HEK293 (cell line): ENCODE data around the gene B4GALNT4.

Experiments used
- CTCF ChIA-PET: fragments of 350-600 bp; formaldehyde crosslinking; extraction: SDS; loops from one replicate; lab custom pipeline; 2021; ENCODE audit warnings: antibody characterized with exemption; lab: Yijun Ruan, JAX
- POLR2A ChIA-PET: fragments of 300-600 bp; formaldehyde crosslinking; extraction: SDS; loops from one replicate; lab custom pipeline; 2020; ENCODE audit warnings: antibody characterized with exemption, inconsistent platforms; lab: Yijun Ruan, JAX
- H3K27ac ChIP-seq: fragments of 200-500 bp; sonication (Bioruptor generic); 2 replicates; pipeline ENCODE4 v1.5.1; 2014; ENCODE audit warnings: low read depth, low read length, control low read depth, inconsistent platforms; ENCODE audit errors: extremely low read depth
- H3K36me3 ChIP-seq, 2 experiments: fragments of 200-500 bp in 1 of 2; sonication (Bioruptor generic) in 1 of 2; 1 replicate in 1 of 2; 2 replicates in 1 of 2; pipeline ENCODE4 v1.5.1; 2014 to 2017; ENCODE audit warnings: inconsistent platforms in 2 of 2, low read length in 2 of 2; ENCODE audit not compliant: control insufficient read depth in 2 of 2, insufficient read depth in 1 of 2
- H3K4me1 ChIP-seq: fragments of 200-500 bp; sonication (Bioruptor generic); 2 replicates; pipeline ENCODE4 v1.5.1; 2014; ENCODE audit warnings: mild to moderate bottlenecking, low read length, inconsistent platforms; ENCODE audit not compliant: control insufficient read depth, insufficient read depth
- H3K4me3 ChIP-seq: 2 replicates; pipeline ENCODE4 v1.5.1; 2011; ENCODE audit warnings: low read depth, mild to moderate bottlenecking, control low read depth, low read length, moderate library complexity
- H3K9me3 ChIP-seq: fragments of 200-500 bp; sonication (Bioruptor generic); 2 replicates; pipeline ENCODE4 v1.5.1; 2014; ENCODE audit warnings: low read depth, low read length, inconsistent platforms; ENCODE audit not compliant: control insufficient read depth, insufficient read depth
- KLF16 ChIP-seq: fragments of 450-650 bp; formaldehyde crosslinking; IDR thresholded peaks from 2 replicates; pipeline ENCODE4 v1.5.1; 2017; ENCODE audit warnings: missing biosample characterization, missing genetic modification characterization
- OSR2 ChIP-seq: fragments of 450-650 bp; formaldehyde crosslinking; IDR thresholded peaks from 2 replicates; pipeline ENCODE4 v1.5.1; 2016; ENCODE audit warnings: missing biosample characterization, missing genetic modification characterization
- SCRT1 ChIP-seq: fragments of 450-650 bp; formaldehyde crosslinking; IDR thresholded peaks from 2 replicates; pipeline ENCODE4 v1.5.1; 2016; ENCODE audit warnings: missing biosample characterization, missing genetic modification characterization, borderline replicate concordance
- ZBTB7A ChIP-seq: fragments of 450-650 bp; formaldehyde crosslinking; IDR thresholded peaks from 2 replicates; pipeline ENCODE4 v1.5.1; 2016; ENCODE audit warnings: low read depth, missing biosample characterization, missing genetic modification characterization
- ZFHX2 ChIP-seq: fragments of 450-650 bp; formaldehyde crosslinking; conservative IDR thresholded peaks from 2 replicates; pipeline ENCODE4 v1.5.1; 2016; ENCODE audit warnings: missing biosample characterization, missing genetic modification characterization
- ZNF146 ChIP-seq: fragments of 450-650 bp; formaldehyde crosslinking; IDR thresholded peaks from 2 replicates; pipeline ENCODE4 v1.5.1; 2016; ENCODE audit warnings: missing biosample characterization, missing genetic modification characterization
- ZNF19 ChIP-seq: fragments of 450-650 bp; formaldehyde crosslinking; IDR thresholded peaks from 2 replicates; pipeline ENCODE4; 2016; ENCODE audit warnings: missing biosample characterization, missing genetic modification characterization, low read depth
- ZNF221 ChIP-seq: fragments of 450-650 bp; formaldehyde crosslinking; IDR thresholded peaks from 2 replicates; pipeline ENCODE4 v1.5.1; 2017; ENCODE audit warnings: missing biosample characterization, missing genetic modification characterization, borderline replicate concordance
- ZNF223 ChIP-seq: fragments of 450-650 bp; formaldehyde crosslinking; IDR thresholded peaks from 2 replicates; pipeline ENCODE4 v1.5.1; 2016; ENCODE audit warnings: missing biosample characterization, missing genetic modification characterization
- ZNF23 ChIP-seq: fragments of 450-650 bp; formaldehyde crosslinking; IDR thresholded peaks from 2 replicates; pipeline ENCODE4 v1.5.1; 2016; ENCODE audit warnings: missing biosample characterization, missing genetic modification characterization, borderline replicate concordance
- ZNF266 ChIP-seq: fragments of 450-650 bp; formaldehyde crosslinking; IDR thresholded peaks from 2 replicates; pipeline ENCODE4 v1.5.1; 2016; ENCODE audit warnings: missing biosample characterization, missing genetic modification characterization, low read depth
- ZNF302 ChIP-seq: fragments of 450-650 bp; formaldehyde crosslinking; IDR thresholded peaks from 2 replicates; pipeline ENCODE4 v1.5.1; 2016; ENCODE audit warnings: missing biosample characterization, missing genetic modification characterization, low read depth
- ZNF366 ChIP-seq: fragments of 450-650 bp; formaldehyde crosslinking; conservative IDR thresholded peaks from 2 replicates; pipeline ENCODE4 v1.5.1; 2016; ENCODE audit warnings: missing biosample characterization, missing genetic modification characterization
- ZNF37A ChIP-seq: fragments of 450-650 bp; IDR thresholded peaks from 2 replicates; pipeline ENCODE4 v1.5.1; 2018; ENCODE audit warnings: missing biosample characterization, missing genetic modification characterization
- ZNF473 ChIP-seq: fragments of 450-650 bp; formaldehyde crosslinking; IDR thresholded peaks from 2 replicates; pipeline ENCODE4 v1.5.1; 2017; ENCODE audit warnings: missing biosample characterization, missing genetic modification characterization
- ZNF701 ChIP-seq: fragments of 450-650 bp; formaldehyde crosslinking; IDR thresholded peaks from 2 replicates; pipeline ENCODE4 v1.5.1; 2016; ENCODE audit warnings: missing biosample characterization, missing genetic modification characterization
- ZNF707 ChIP-seq: fragments of 450-650 bp; formaldehyde crosslinking; IDR thresholded peaks from 2 replicates; pipeline ENCODE4 v1.5.1; 2016; ENCODE audit warnings: missing biosample characterization, missing genetic modification characterization
- ZNF747 ChIP-seq: fragments of 450-650 bp; formaldehyde crosslinking; IDR thresholded peaks from 2 replicates; pipeline ENCODE4 v1.5.1; 2016; ENCODE audit warnings: missing biosample characterization, missing genetic modification characterization
- ZNF791 ChIP-seq: fragments of 450-650 bp; formaldehyde crosslinking; IDR thresholded peaks from 2 replicates; pipeline ENCODE4 v1.5.1; 2016; ENCODE audit warnings: missing biosample characterization, missing genetic modification characterization
- ZSCAN16 ChIP-seq: fragments of 450-650 bp; formaldehyde crosslinking; IDR thresholded peaks from 2 replicates; pipeline ENCODE4 v1.5.1; 2016; ENCODE audit warnings: missing biosample characterization, missing genetic modification characterization
- TF ChIP-seq, protein P1 (sequence below): fragments of 450-650 bp; IDR thresholded peaks from 2 replicates; pipeline ENCODE4 v1.5.1; 2018; ENCODE audit warnings: missing biosample characterization, mild to moderate bottlenecking, missing genetic modification characterization
- TF ChIP-seq, protein P2 (sequence below): fragments of 450-650 bp; formaldehyde crosslinking; IDR thresholded peaks from 2 replicates; pipeline ENCODE4 v1.5.1; 2017; ENCODE audit warnings: missing biosample characterization, missing genetic modification characterization
- TF ChIP-seq, protein P3 (sequence below): fragments of 450-650 bp; formaldehyde crosslinking; IDR thresholded peaks from 2 replicates; pipeline ENCODE4 v1.5.1; 2016; ENCODE audit warnings: missing biosample characterization, missing genetic modification characterization
- TF ChIP-seq, protein P4 (sequence below): fragments of 450-650 bp; formaldehyde crosslinking; IDR thresholded peaks from 2 replicates; pipeline ENCODE4 v1.5.1; 2017; ENCODE audit warnings: missing biosample characterization, missing genetic modification characterization
- TF ChIP-seq, protein P5 (sequence below): fragments of 450-650 bp; formaldehyde crosslinking; conservative IDR thresholded peaks from 2 replicates; pipeline ENCODE4 v1.5.1; 2016; ENCODE audit warnings: low read depth, missing biosample characterization, missing genetic modification characterization

B4GALNT4 gene

DNA sequence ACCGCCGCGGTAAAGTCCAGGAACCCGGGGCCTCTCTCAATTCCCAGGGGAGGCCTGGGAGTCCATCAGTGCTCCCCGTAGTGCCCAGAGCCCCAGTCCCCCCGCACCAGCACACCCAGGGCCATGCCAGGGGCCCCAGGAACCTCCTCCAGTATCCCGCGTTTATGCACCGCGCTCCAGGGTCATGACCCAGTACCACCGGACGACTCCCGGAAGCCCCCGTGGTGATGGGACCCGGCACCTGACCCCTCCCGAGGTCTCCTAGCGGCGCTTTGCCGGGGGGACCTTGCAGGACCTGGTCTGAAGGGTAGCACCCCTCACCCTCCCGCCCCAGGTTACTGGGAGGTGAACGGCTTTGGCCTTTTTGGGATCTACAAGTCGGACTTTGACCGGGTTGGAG, 11.2 kb downstream of the B4GALNT4 start:
- POLR2A ChIA-PET: no interaction called here
- peaks cover 0 to 51% of the 10 kb centered on the region in 2 experiments; a peak in 1 of 3 replicates for H3K36me3 ChIP-seq
- no peak overlapping the region for H3K4me3 ChIP-seq
- no peak for TF ChIP-seq ZNF473 (tag by site-specific recombination)
- TF ChIP-seq ZNF791 (tag by site-specific recombination): no peak
- TF ChIP-seq ZNF23 (tag by site-specific recombination): no peak
- TF ChIP-seq, protein P1, sequence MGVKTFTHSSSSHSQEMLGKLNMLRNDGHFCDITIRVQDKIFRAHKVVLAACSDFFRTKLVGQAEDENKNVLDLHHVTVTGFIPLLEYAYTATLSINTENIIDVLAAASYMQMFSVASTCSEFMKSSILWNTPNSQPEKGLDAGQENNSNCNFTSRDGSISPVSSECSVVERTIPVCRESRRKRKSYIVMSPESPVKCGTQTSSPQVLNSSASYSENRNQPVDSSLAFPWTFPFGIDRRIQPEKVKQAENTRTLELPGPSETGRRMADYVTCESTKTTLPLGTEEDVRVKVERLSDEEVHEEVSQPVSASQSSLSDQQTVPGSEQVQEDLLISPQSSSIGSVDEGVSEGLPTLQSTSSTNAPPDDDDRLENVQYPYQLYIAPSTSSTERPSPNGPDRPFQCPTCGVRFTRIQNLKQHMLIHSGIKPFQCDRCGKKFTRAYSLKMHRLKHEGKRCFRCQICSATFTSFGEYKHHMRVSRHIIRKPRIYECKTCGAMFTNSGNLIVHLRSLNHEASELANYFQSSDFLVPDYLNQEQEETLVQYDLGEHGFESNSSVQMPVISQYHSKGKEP (tag by site-specific recombination): no peak
- TF ChIP-seq KLF16 (tag by site-specific recombination): no peak
- TF ChIP-seq ZNF223: no peak
- TF ChIP-seq, protein P2, sequence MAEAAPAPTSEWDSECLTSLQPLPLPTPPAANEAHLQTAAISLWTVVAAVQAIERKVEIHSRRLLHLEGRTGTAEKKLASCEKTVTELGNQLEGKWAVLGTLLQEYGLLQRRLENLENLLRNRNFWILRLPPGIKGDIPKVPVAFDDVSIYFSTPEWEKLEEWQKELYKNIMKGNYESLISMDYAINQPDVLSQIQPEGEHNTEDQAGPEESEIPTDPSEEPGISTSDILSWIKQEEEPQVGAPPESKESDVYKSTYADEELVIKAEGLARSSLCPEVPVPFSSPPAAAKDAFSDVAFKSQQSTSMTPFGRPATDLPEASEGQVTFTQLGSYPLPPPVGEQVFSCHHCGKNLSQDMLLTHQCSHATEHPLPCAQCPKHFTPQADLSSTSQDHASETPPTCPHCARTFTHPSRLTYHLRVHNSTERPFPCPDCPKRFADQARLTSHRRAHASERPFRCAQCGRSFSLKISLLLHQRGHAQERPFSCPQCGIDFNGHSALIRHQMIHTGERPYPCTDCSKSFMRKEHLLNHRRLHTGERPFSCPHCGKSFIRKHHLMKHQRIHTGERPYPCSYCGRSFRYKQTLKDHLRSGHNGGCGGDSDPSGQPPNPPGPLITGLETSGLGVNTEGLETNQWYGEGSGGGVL (tag by site-specific recombination): no peak
- TF ChIP-seq ZNF266 (tag by site-specific recombination): no peak
- no peak for TF ChIP-seq ZNF19 (tag by site-specific recombination)
- TF ChIP-seq ZNF302: no peak
- TF ChIP-seq, protein P3, sequence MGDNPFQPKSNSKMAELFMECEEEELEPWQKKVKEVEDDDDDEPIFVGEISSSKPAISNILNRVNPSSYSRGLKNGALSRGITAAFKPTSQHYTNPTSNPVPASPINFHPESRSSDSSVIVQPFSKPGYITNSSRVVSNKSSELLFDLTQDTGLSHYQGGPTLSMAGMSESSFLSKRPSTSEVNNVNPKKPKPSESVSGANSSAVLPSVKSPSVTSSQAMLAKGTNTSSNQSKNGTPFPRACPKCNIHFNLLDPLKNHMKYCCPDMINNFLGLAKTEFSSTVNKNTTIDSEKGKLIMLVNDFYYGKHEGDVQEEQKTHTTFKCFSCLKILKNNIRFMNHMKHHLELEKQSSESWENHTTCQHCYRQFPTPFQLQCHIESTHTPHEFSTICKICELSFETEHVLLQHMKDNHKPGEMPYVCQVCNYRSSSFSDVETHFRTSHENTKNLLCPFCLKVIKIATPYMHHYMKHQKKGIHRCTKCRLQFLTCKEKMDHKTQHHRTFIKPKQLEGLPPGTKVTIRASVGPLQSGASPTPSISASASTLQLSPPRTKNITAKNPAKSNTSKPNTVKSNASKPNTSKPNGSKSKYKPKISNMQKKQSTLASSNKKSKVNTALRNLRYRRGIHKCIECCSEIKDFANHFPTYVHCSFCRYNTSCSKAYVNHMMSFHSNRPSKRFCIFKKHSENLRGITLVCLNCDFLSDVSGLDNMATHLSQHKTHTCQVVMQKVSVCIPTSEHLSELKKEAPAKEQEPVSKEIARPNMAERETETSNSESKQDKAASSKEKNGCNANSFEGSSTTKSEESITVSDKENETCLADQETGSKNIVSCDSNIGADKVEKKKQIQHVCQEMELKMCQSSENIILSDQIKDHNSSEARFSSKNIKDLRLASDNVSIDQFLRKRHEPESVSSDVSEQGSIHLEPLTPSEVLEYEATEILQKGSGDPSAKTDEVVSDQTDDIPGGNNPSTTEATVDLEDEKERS (tag by site-specific recombination): no peak
- TF ChIP-seq ZNF146 (tag by site-specific recombination): no peak
- no peak for TF ChIP-seq ZNF366 (tag by site-specific recombination)
- TF ChIP-seq SCRT1 (tag by site-specific recombination): no peak
- TF ChIP-seq ZNF707: no peak
- no peak overlapping the region for H3K27ac ChIP-seq
- CTCF ChIA-PET: no interaction called here
- no peaks in the 10 kb centered on the region for H3K4me1 ChIP-seq
- H3K9me3 ChIP-seq: no peaks in the 10 kb centered on the region

DNA sequence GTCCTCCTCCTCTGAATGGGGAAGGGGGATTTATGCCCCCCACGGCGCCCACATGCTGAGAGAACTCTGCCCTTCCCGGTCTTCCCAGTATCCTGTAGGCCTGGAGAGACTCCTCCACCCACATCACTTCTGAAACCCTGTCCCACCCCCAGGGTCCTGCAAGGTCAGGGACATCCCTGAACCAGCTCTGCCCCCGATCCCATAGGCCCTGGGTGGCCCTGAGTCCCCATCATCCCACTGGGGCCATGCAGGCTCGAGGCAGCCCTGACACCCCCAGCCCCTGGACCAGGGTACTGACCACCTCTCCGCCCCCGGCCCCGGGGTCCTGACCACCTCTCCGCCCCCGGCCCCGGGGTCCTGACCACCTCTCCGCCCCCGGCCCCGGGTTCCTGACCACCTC, 11.7 kb downstream of the B4GALNT4 start:
- POLR2A ChIA-PET: no interaction called here
- H3K4me1 ChIP-seq: no peaks in the 10 kb centered on the region
- no peak overlapping the region for H3K4me3 ChIP-seq
- H3K36me3 ChIP-seq: peaks cover 0 to 48% of the 10 kb centered on the region in 2 experiments; a peak in 1 of 3 replicates
- CTCF ChIA-PET: no interaction called here
- no peak overlapping the region for H3K27ac ChIP-seq
- no peaks in the 10 kb centered on the region for H3K9me3 ChIP-seq
- TF ChIP-seq ZNF701 (tag by site-specific recombination) (no peak), OSR2 (tag by site-specific recombination) (no peak), ZNF266 (tag by site-specific recombination) (no peak), ZBTB7A (tag by site-specific recombination) (no peak), ZNF747 (tag by site-specific recombination) (no peak), ZNF221 (tag by site-specific recombination) (no peak), ZNF37A (tag by site-specific recombination) (no peak), ZFHX2 (tag by site-specific recombination) (no peak), ZSCAN16 (tag by site-specific recombination) (no peak)
- TF ChIP-seq, protein P4, sequence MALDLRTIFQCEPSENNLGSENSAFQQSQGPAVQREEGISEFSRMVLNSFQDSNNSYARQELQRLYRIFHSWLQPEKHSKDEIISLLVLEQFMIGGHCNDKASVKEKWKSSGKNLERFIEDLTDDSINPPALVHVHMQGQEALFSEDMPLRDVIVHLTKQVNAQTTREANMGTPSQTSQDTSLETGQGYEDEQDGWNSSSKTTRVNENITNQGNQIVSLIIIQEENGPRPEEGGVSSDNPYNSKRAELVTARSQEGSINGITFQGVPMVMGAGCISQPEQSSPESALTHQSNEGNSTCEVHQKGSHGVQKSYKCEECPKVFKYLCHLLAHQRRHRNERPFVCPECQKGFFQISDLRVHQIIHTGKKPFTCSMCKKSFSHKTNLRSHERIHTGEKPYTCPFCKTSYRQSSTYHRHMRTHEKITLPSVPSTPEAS (tag by site-specific recombination): no peak
- TF ChIP-seq, protein P5, sequence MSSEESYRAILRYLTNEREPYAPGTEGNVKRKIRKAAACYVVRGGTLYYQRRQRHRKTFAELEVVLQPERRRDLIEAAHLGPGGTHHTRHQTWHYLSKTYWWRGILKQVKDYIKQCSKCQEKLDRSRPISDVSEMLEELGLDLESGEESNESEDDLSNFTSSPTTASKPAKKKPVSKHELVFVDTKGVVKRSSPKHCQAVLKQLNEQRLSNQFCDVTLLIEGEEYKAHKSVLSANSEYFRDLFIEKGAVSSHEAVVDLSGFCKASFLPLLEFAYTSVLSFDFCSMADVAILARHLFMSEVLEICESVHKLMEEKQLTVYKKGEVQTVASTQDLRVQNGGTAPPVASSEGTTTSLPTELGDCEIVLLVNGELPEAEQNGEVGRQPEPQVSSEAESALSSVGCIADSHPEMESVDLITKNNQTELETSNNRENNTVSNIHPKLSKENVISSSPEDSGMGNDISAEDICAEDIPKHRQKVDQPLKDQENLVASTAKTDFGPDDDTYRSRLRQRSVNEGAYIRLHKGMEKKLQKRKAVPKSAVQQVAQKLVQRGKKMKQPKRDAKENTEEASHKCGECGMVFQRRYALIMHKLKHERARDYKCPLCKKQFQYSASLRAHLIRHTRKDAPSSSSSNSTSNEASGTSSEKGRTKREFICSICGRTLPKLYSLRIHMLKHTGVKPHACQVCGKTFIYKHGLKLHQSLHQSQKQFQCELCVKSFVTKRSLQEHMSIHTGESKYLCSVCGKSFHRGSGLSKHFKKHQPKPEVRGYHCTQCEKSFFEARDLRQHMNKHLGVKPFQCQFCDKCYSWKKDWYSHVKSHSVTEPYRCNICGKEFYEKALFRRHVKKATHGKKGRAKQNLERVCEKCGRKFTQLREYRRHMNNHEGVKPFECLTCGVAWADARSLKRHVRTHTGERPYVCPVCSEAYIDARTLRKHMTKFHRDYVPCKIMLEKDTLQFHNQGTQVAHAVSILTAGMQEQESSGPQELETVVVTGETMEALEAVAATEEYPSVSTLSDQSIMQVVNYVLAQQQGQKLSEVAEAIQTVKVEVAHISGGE: no peak
